Cardiac fibroblast (primary cell): Measurements from ENCODE around the gene SEMA6B.

Experiments
- DNase-seq, 2 donors: peaks; one replicate each; pipeline versions ENCODE4 v3.0.0 to v3.0.0-alpha.2; 2010; ENCODE audit warnings: low read depth in 2 of 2
- H3K4me3 ChIP-seq, 2 donors: replicated peaks in 1 of 2; 1 replicate in 1 of 2; 2 replicates in 1 of 2; pipeline ENCODE4 v1.5.1; 2011; ENCODE audit warnings: low read depth in 2 of 2, low read length in 2 of 2, mild to moderate bottlenecking in 2 of 2, moderate library complexity in 1 of 2
- CTCF ChIP-seq: IDR thresholded peaks from one replicate; pipeline ENCODE4 v1.5.1; 2011; ENCODE audit warnings: low read depth, mild to moderate bottlenecking, low read length, inconsistent platforms

The SEMA6B gene

GRCh38 chr19:4501691-4502090 is 57.8 kb downstream of the SEMA6B start:
- no peak for DNase-seq
- TF ChIP-seq CTCF = no peak
- no peak overlapping the region for H3K4me3 ChIP-seq

- no peak overlapping the region for H3K4me3 ChIP-seq
- no peak for DNase-seq
- no peak for TF ChIP-seq CTCF
Measured at GRCh38 chr19:4500841-4501591, 58.5 kb downstream of the SEMA6B start.

- no peak for TF ChIP-seq CTCF
- no peak overlapping the region for H3K4me3 ChIP-seq
- no peak for DNase-seq
Measured at GRCh38 chr19:4499855-4500254, 59.6 kb downstream of the SEMA6B start.

- H3K4me3 ChIP-seq = no peak overlapping the region
- no peak for TF ChIP-seq CTCF
- no peak for DNase-seq
Measured at GRCh38 chr19:4499318-4499717, 60.2 kb downstream of the SEMA6B start.

- no peak overlapping the region for H3K4me3 ChIP-seq
- no peak for TF ChIP-seq CTCF
Measured at GRCh38 chr19:4498694-4499093, 60.8 kb downstream of the SEMA6B start.

GRCh38 chr19:4497770-4498389 is 61.6 kb downstream of the SEMA6B start:
- H3K4me3 ChIP-seq = no peak overlapping the region
- no peak for DNase-seq
- no peak for TF ChIP-seq CTCF

More at GRCh38 chr19:4498694-4499093, 60.8 kb downstream of the SEMA6B start:
- DNase-seq = no peak
